ENCODE measurements around the gene NANOS2.

Gene NANOS2

GRCh38 chr19:45890877-45891276 is 23.7 kb downstream of the NANOS2 start:
- DNase-seq: no peak

- DNase-seq: no peak
These were observed 25.2 kb downstream of the NANOS2 start for GRCh38 chr19:45889210-45889885.

GRCh38 chr19:45887200-45887710 is 27.3 kb downstream of the NANOS2 start:
- no peak for DNase-seq

GRCh38 chr19:45886427-45887199 is 28.0 kb downstream of the NANOS2 start:
- DNase-seq: peak; percentile 95

GRCh38 chr19:45885556-45886426 is 28.8 kb downstream of the NANOS2 start, which contains the start of gene IRF2BP1:
Gene IRF2BP1 (minus strand): TSS chr19:45886141. CDS start chr19:45885774, 367 bp downstream.
- DNase-seq: peak; percentile 93

- no peak for DNase-seq
These were observed 29.7 kb downstream of the NANOS2 start for GRCh38 chr19:45884682-45885555.

- DNase-seq: no peak
These were observed 30.5 kb downstream of the NANOS2 start for GRCh38 chr19:45883881-45884681.

GRCh38 chr19:45883586-45883880 is 31.0 kb downstream of the NANOS2 start:
- no peak for DNase-seq

GRCh38 chr19:45882652-45883585 is 31.7 kb downstream of the NANOS2 start:
- DNase-seq: peak; percentile 91

- DNase-seq: no peak
These were observed 32.6 kb downstream of the NANOS2 start for GRCh38 chr19:45881909-45882528.

- DNase-seq: peak; percentile 30
These were observed 33.3 kb downstream of the NANOS2 start for GRCh38 chr19:45881082-45881908.

GRCh38 chr19:45879971-45880370 is 34.6 kb downstream of the NANOS2 start:
- no peak for DNase-seq

GRCh38 chr19:45879055-45879454 is 35.5 kb downstream of the NANOS2 start:
- DNase-seq: no peak

- no peak for DNase-seq
These were observed 36.4 kb downstream of the NANOS2 start for GRCh38 chr19:45878043-45878794.

GRCh38 chr19:45876411-45877197 is 38.0 kb downstream of the NANOS2 start:
- peak; percentile 36 for DNase-seq

GRCh38 chr19:45876161-45876410 is 38.5 kb downstream of the NANOS2 start:
- peak; percentile 47 for DNase-seq

GRCh38 chr19:45874620-45874966 is 40.0 kb downstream of the NANOS2 start:
- DNase-seq: no peak
